Dermis microvascular lymphatic vessel endothelial cell (primary cell): ENCODE measurements around the gene CLEC16A. TPM values are rescaled to one million over a fixed set of nuclear protein-coding genes. Genes with fewer than 3 reads are reported as not detected.

ENCODE experiments used
- DNase-seq, 2 donors: peaks; one replicate each; pipeline versions ENCODE4 v3.0.0 to v3.0.0-alpha.2; 2010; ENCODE audit warnings: low read depth in 2 of 2
- total RNA-seq: library from RNA; depleted of rRNA; stranded (reverse); fragments of >200 nt; gene quantifications from 2 replicates; pipeline ENCODE4 v1.2.1, GENCODE V29; 2014

Gene CLEC16A
- total RNA-seq, 1 donor from 2014 or later = 10.5 TPM

GRCh38 chr16:11175787-11176341 lies 231.5 kb downstream of the CLEC16A start:
- no peak for DNase-seq

- DNase-seq = no peak
These were observed 233.3 kb downstream of the CLEC16A start for GRCh38 chr16:11177578-11178160.

GRCh38 chr16:11178424-11178823 lies 234.1 kb downstream of the CLEC16A start:
- DNase-seq = no peak

GRCh38 chr16:11179574-11179973 lies 235.2 kb downstream of the CLEC16A start:
- no peak for DNase-seq

GRCh38 chr16:11180489-11180888 lies 236.1 kb downstream of the CLEC16A start:
- DNase-seq = no peak

- no peak for DNase-seq
These were observed 237.0 kb downstream of the CLEC16A start for GRCh38 chr16:11181242-11181898.

GRCh38 chr16:11181899-11182279 lies 237.5 kb downstream of the CLEC16A start:
- DNase-seq = no peak

- no peak for DNase-seq
These were observed 238.0 kb downstream of the CLEC16A start for GRCh38 chr16:11182411-11182810.

- no peak for DNase-seq
These were observed 238.9 kb downstream of the CLEC16A start for GRCh38 chr16:11183035-11183812.

GRCh38 chr16:11183951-11184350 lies 239.6 kb downstream of the CLEC16A start:
- DNase-seq = no peak

- no peak for DNase-seq
These were observed 243.2 kb downstream of the CLEC16A start for GRCh38 chr16:11187522-11188023.

GRCh38 chr16:11188801-11189740 lies 244.7 kb downstream of the CLEC16A start:
- no peak for DNase-seq

GRCh38 chr16:11190588-11191560 lies 246.5 kb downstream of the CLEC16A start:
- no peak for DNase-seq

GRCh38 chr16:11191665-11192064 lies 247.3 kb downstream of the CLEC16A start:
- DNase-seq = no peak

GRCh38 chr16:11193494-11193893 lies 249.1 kb downstream of the CLEC16A start:
- no peak for DNase-seq

- no peak for DNase-seq
These were observed 250.5 kb downstream of the CLEC16A start for GRCh38 chr16:11194913-11195312.

GRCh38 chr16:11196286-11196828 lies 252.0 kb downstream of the CLEC16A start:
- DNase-seq = no peak

- DNase-seq = no peak
These were observed 254.0 kb downstream of the CLEC16A start for GRCh38 chr16:11198375-11198774.

GRCh38 chr16:11198828-11199227 lies 254.5 kb downstream of the CLEC16A start:
- no peak for DNase-seq

GRCh38 chr16:11200592-11200991 lies 256.2 kb downstream of the CLEC16A start:
- DNase-seq = no peak
